Measurements from ENCODE around the gene ADA.

ADA gene

GRCh38 chr20:44644667-44645131, 6.8 kb downstream of the ADA start:
- DNase-seq (ENCODE audit: low read depth), result no peak

- no peak for DNase-seq (ENCODE audit: low read depth)
Observed at GRCh38 chr20:44644230-44644617, 7.3 kb downstream of the ADA start.

- peak; percentile 61 for DNase-seq (ENCODE audit: low read depth)
Observed at GRCh38 chr20:44643596-44644229, 7.8 kb downstream of the ADA start.

- DNase-seq (ENCODE audit: low read depth), result no peak
Observed at GRCh38 chr20:44643154-44643519, 8.4 kb downstream of the ADA start.

GRCh38 chr20:44642203-44643153, 9.0 kb downstream of the ADA start:
- peak; percentile 25 for DNase-seq (ENCODE audit: low read depth)

- no peak for DNase-seq (ENCODE audit: low read depth)
Observed at GRCh38 chr20:44641325-44641724, 10.2 kb downstream of the ADA start.

- DNase-seq (ENCODE audit: low read depth), result no peak
Observed at GRCh38 chr20:44640522-44640921, 11.0 kb downstream of the ADA start.

GRCh38 chr20:44637522-44638372, 13.8 kb downstream of the ADA start:
- DNase-seq (ENCODE audit: low read depth), result no peak

GRCh38 chr20:44637042-44637441, 14.5 kb downstream of the ADA start:
- no peak for DNase-seq (ENCODE audit: low read depth)

GRCh38 chr20:44635877-44636276, 15.6 kb downstream of the ADA start:
- DNase-seq (ENCODE audit: low read depth), result no peak

GRCh38 chr20:44633872-44634600, 17.5 kb downstream of the ADA start:
- DNase-seq (ENCODE audit: low read depth), result no peak

GRCh38 chr20:44633187-44633810, 18.2 kb downstream of the ADA start:
- DNase-seq (ENCODE audit: low read depth), result no peak

- no peak for DNase-seq (ENCODE audit: low read depth)
Observed at GRCh38 chr20:44632103-44632752, 19.3 kb downstream of the ADA start.

- DNase-seq (ENCODE audit: low read depth), result no peak
Observed at GRCh38 chr20:44630297-44630696, 21.2 kb downstream of the ADA start.

- DNase-seq (ENCODE audit: low read depth), result no peak
Observed at GRCh38 chr20:44629542-44629941, 22.0 kb downstream of the ADA start.

- DNase-seq (ENCODE audit: low read depth), result no peak
Observed at GRCh38 chr20:44629017-44629385, 22.5 kb downstream of the ADA start.

- DNase-seq (ENCODE audit: low read depth), result no peak
Observed at GRCh38 chr20:44627364-44628010, 24.0 kb downstream of the ADA start.

GRCh38 chr20:44626278-44626677, 25.2 kb downstream of the ADA start:
- DNase-seq (ENCODE audit: low read depth), result no peak

GRCh38 chr20:44625361-44625760, 26.1 kb downstream of the ADA start:
- no peak for DNase-seq (ENCODE audit: low read depth)

- no peak for DNase-seq (ENCODE audit: low read depth)
Observed at GRCh38 chr20:44624743-44625271, 26.7 kb downstream of the ADA start.
